CD14-positive monocyte (primary cell): ENCODE data around the gene PPFIBP1. TPM values are rescaled to one million over a fixed set of nuclear protein-coding genes. Genes with fewer than 3 reads are reported as not detected.
"Not testable (repeated sequence)": the region's sequence is repeated elsewhere in the genome, so short reads cannot be mapped to it uniquely, and the experiment has no call there.

Experiments used
- DNase-seq, 3 donors: peaks; one replicate each; pipeline ENCODE4 v3.0.0-alpha.2; 2011 to 2022
- H2AFZ ChIP-seq: 2 replicates; pipeline ENCODE4 v1.6.0; 2012; ENCODE audit warnings: mild to moderate bottlenecking, low read depth, low read length, inconsistent platforms; ENCODE audit not compliant: insufficient read depth, poor library complexity, severe bottlenecking
- H3K27ac ChIP-seq, 2 donors: 1 replicate in 1 of 2; 2 replicates in 1 of 2; pipeline ENCODE4 v1.5.1; 2012 to 2013; ENCODE audit warnings: low read length in 2 of 2, control low read depth in 1 of 2, inconsistent platforms in 1 of 2, low read depth in 1 of 2, mild to moderate bottlenecking in 1 of 2
- H3K27me3 ChIP-seq, 2 donors: one replicate each; pipeline versions ENCODE4 v1.6.0 to v1.6.1; 2011 to 2013; ENCODE audit warnings: low read length in 2 of 2; ENCODE audit not compliant: control insufficient read depth in 2 of 2, insufficient read depth in 2 of 2
- H3K36me3 ChIP-seq, 2 donors: replicated peaks in 1 of 2; 1 replicate in 1 of 2; 2 replicates in 1 of 2; pipeline versions ENCODE4 v1.5.1 to v1.6.1; 2012 to 2013; ENCODE audit warnings: low read length in 2 of 2, control low read depth in 1 of 2, inconsistent platforms in 1 of 2, mild to moderate bottlenecking in 1 of 2; ENCODE audit not compliant: insufficient read depth in 2 of 2, control insufficient read depth in 1 of 2
- H3K4me1 ChIP-seq, 2 donors: 1 replicate in 1 of 2; 2 replicates in 1 of 2; pipeline versions ENCODE4 v1.5.1 to v1.6.1; 2012 to 2013; ENCODE audit warnings: low read length in 2 of 2, control low read depth in 1 of 2, inconsistent platforms in 1 of 2, mild to moderate bottlenecking in 1 of 2, moderate library complexity in 1 of 2; ENCODE audit not compliant: insufficient read depth in 2 of 2, control insufficient read depth in 1 of 2
- H3K4me2 ChIP-seq: replicated peaks from 2 replicates; pipeline ENCODE3; 2012; ENCODE audit warnings: low read length, moderate library complexity, mild to moderate bottlenecking; ENCODE audit not compliant: poor library complexity, severe bottlenecking; ENCODE audit errors: extremely low read depth
- H3K4me3 ChIP-seq, 3 experiments: fragments of 200-600 bp in 1 of 3; sonication (generic) in 1 of 3; replicated peaks in 1 of 3; 1 replicate in 2 of 3; 2 replicates in 1 of 3; pipeline ENCODE4 v1.5.1; 2011 to 2013; ENCODE audit warnings: low read length in 3 of 3, mild to moderate bottlenecking in 3 of 3, control low read depth in 2 of 3, low read depth in 2 of 3, inconsistent platforms in 1 of 3, moderate library complexity in 1 of 3
- H3K79me2 ChIP-seq: 2 replicates; pipeline ENCODE4 v1.6.0; 2012; ENCODE audit warnings: mild to moderate bottlenecking, control low read depth, inconsistent platforms, low read length, moderate library complexity; ENCODE audit not compliant: insufficient read depth
- H3K9ac ChIP-seq: 2 replicates; pipeline ENCODE4 v1.6.0; 2017; ENCODE audit warnings: low read length, mild to moderate bottlenecking; ENCODE audit not compliant: insufficient read depth, poor library complexity, severe bottlenecking
- H3K9me3 ChIP-seq, 2 donors: replicated peaks in 1 of 2; 1 replicate in 1 of 2; 2 replicates in 1 of 2; pipeline versions ENCODE4 v1.5.1 to v1.6.1; 2012 to 2013; ENCODE audit warnings: low read length in 2 of 2, control low read depth in 1 of 2; ENCODE audit not compliant: control insufficient read depth in 1 of 2, insufficient read depth in 1 of 2
- H4K20me1 ChIP-seq: 2 replicates; pipeline ENCODE4 v1.6.0; 2012; ENCODE audit warnings: mild to moderate bottlenecking, low read length, control low read depth, moderate library complexity; ENCODE audit not compliant: insufficient read depth
- H3K27ac Mint-ChIP-seq, 7 donors: one replicate each; pipeline ENCODE4 v1.8.0; 2020; ENCODE audit warnings: mild to moderate bottlenecking in 7 of 7, mixed read lengths in 7 of 7, moderate library complexity in 6 of 7, inconsistent platforms in 2 of 7
- H3K27me3 Mint-ChIP-seq, 3 donors: one replicate each; pipeline ENCODE4 v1.8.0; 2021 to 2022; ENCODE audit warnings: low read depth in 3 of 3, mild to moderate bottlenecking in 3 of 3, mixed read lengths in 3 of 3, moderate library complexity in 3 of 3, inconsistent platforms in 1 of 3
- H3K36me3 Mint-ChIP-seq, 2 donors: one replicate each; pipeline ENCODE4 v1.8.0; 2020; ENCODE audit warnings: mixed read lengths in 2 of 2, inconsistent platforms in 1 of 2, mild to moderate bottlenecking in 1 of 2
- H3K4me1 Mint-ChIP-seq: one replicate; pipeline ENCODE4 v1.8.0; 2020; ENCODE audit warnings: mild to moderate bottlenecking, mixed read lengths
- H3K4me3 Mint-ChIP-seq, 2 donors: one replicate each; pipeline ENCODE4 v1.8.0; 2020; ENCODE audit warnings: mild to moderate bottlenecking in 2 of 2, mixed read lengths in 2 of 2, moderate library complexity in 1 of 2
- H3K9me3 Mint-ChIP-seq, 7 donors: one replicate each; pipeline ENCODE4 v1.8.0; 2020 to 2022; ENCODE audit warnings: mixed read lengths in 7 of 7, mild to moderate bottlenecking in 6 of 7, moderate library complexity in 6 of 7, inconsistent platforms in 2 of 7
- WGBS: methylation state at CpG from one replicate; pipeline ENCODE4 v1.1.5; 2013; ENCODE audit warnings: missing lambda C conversion rate; ENCODE audit not compliant: insufficient coverage; 5-methylcytosine and 5-hydroxymethylcytosine counted together
- intact Hi-C, 2 donors: fragments of 100-400 bp; cut with micrococcal nuclease; formaldehyde crosslinking; loops; one replicate each; pipeline versions ENCODE4 v1.15.0 to v1.15.1; 2023
- polyA plus RNA-seq, 3 donors: library from polyadenylated mRNA; depleted of rRNA in 1 of 3; unstranded in 2 of 3; stranded (reverse) in 1 of 3; fragments of 300-500 nt in 2 of 3; fragments of >200 nt in 1 of 3; fragmentation: Illumina TruSeq in 2 of 3; gene quantifications; 1 replicate in 2 of 3; 2 replicates in 1 of 3; pipeline ENCODE4 v1.2.3, GENCODE V29; 2012 to 2021
- TF ChIP-seq, protein P1 (sequence below): fragments of 200-600 bp; IDR thresholded peaks from one replicate; pipeline ENCODE4 v1.8.0; 2022; ENCODE audit warnings: antibody characterized with exemption, mild to moderate bottlenecking

Gene PPFIBP1
- polyA plus RNA-seq, 3 donors, result 0.25 to 0.79 (median 0.53) TPM

DNA sequence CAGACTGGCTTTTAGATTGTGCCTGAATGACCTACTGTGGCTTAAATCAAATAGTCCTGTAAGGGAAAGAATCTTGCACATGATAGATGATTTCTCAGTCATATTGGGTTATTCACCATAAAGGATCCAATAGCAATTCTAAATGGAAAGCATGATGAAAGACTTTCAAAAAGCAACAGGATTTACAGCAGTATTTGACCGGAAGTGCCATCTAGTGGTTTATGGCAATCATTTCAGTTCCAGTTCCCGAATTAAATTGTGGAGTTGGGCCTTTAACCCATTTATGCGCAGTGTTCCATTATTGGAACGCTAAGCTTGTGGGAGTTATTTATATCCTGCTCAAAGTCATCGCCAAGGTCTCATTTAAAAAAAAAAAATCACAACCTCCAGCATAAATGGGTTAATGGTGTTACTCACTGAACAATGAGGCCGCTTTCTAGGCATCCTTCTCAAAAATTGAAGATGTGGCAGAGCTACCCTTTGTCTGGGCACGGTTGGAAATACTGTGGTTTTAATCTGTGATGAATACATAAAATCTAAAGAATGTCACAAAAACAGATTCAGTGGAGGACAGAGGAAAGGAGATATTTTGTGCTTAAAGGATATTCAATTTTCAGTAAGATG lies 111.5 kb downstream of the PPFIBP1 start:
- intact Hi-C loops, result no loop called here
- H3K27ac Mint-ChIP-seq, result no peak overlapping the region
- H4K20me1 ChIP-seq, result no peaks in the 10 kb centered on the region
- no peak overlapping the region for H3K9ac ChIP-seq
- H3K4me1 ChIP-seq, result no peaks in the 10 kb centered on the region
- no peak overlapping the region for H2AFZ ChIP-seq
- no peaks in the 10 kb centered on the region for H3K79me2 ChIP-seq
- H3K4me1 Mint-ChIP-seq, result no peaks in the 10 kb centered on the region
- no peaks in the 10 kb centered on the region for H3K36me3 ChIP-seq
- peak; percentile 2 to 38 (median 29) for DNase-seq
- H3K4me3 Mint-ChIP-seq, result no peak overlapping the region
- no peaks in the 10 kb centered on the region for H3K27me3 Mint-ChIP-seq
- no peaks in the 10 kb centered on the region for H3K9me3 Mint-ChIP-seq
- no peaks in the 10 kb centered on the region for H3K9me3 ChIP-seq
- no peaks in the 10 kb centered on the region for H3K36me3 Mint-ChIP-seq
- no peaks in the 10 kb centered on the region for H3K27me3 ChIP-seq
- no peak overlapping the region for H3K4me3 ChIP-seq
- H3K4me2 ChIP-seq, result no peak overlapping the region
- 41% methylated on average over 2 of the region's 7 CpGs for WGBS
- TF ChIP-seq, protein P1, sequence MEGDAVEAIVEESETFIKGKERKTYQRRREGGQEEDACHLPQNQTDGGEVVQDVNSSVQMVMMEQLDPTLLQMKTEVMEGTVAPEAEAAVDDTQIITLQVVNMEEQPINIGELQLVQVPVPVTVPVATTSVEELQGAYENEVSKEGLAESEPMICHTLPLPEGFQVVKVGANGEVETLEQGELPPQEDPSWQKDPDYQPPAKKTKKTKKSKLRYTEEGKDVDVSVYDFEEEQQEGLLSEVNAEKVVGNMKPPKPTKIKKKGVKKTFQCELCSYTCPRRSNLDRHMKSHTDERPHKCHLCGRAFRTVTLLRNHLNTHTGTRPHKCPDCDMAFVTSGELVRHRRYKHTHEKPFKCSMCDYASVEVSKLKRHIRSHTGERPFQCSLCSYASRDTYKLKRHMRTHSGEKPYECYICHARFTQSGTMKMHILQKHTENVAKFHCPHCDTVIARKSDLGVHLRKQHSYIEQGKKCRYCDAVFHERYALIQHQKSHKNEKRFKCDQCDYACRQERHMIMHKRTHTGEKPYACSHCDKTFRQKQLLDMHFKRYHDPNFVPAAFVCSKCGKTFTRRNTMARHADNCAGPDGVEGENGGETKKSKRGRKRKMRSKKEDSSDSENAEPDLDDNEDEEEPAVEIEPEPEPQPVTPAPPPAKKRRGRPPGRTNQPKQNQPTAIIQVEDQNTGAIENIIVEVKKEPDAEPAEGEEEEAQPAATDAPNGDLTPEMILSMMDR, result peak; percentile 66
- no peak overlapping the region for H3K27ac ChIP-seq

DNA sequence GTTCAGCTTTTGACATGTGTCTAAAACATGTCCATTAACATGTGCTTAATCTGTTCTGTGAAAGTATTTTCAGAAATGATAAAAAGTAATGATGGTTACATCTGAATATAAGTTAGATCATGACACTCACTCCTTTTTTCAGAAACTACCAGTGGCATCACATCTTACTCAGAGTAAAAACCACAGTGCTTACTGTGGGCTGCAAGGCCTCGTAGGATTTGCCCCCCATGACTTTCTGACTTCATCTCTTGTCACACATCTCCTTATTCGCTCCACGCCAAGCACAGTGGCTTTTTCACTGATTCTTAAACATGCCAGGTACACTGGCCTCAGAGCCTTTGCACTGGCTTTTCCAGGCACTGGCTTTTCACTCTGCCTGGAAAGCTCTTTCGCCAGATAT lies 112.6 kb downstream of the PPFIBP1 start:
- H3K9ac ChIP-seq, H3K4me2 ChIP-seq, H3K36me3 ChIP-seq, DNase-seq, H3K27me3 ChIP-seq, H3K27ac Mint-ChIP-seq, intact Hi-C loops, H3K9me3 ChIP-seq, H3K9me3 Mint-ChIP-seq, H2AFZ ChIP-seq, H4K20me1 ChIP-seq, H3K27ac ChIP-seq, H3K36me3 Mint-ChIP-seq, H3K79me2 ChIP-seq, H3K4me3 Mint-ChIP-seq, H3K4me1 Mint-ChIP-seq, H3K4me1 ChIP-seq, H3K4me3 ChIP-seq, H3K27me3 Mint-ChIP-seq: not testable (repeated sequence)
- WGBS, result 100% methylated on average over 2 of the region's 4 CpGs
